Neural progenitor cell (in vitro differentiated cells): ENCODE data around the gene SAP30L.

ENCODE experiments used
- CTCF ChIP-seq: fragments of 200-600 bp; sonication (generic); IDR thresholded peaks from 2 replicates; pipeline ENCODE4 v1.5.1; 2017; ENCODE audit warnings: antibody characterized with exemption, mild to moderate bottlenecking
- EZH2 ChIP-seq: fragments of 200-600 bp; sonication (generic); IDR thresholded peaks from 2 replicates; pipeline ENCODE4 v1.6.1; 2017; ENCODE audit warnings: antibody characterized with exemption, mild to moderate bottlenecking, moderate library complexity
- EZH2phosphoT487 ChIP-seq: fragments of 200-600 bp; sonication (generic); IDR thresholded peaks from 2 replicates; pipeline ENCODE4 v1.6.1; 2017; ENCODE audit warnings: antibody characterized with exemption

- TF ChIP-seq EZH2 (no peak), CTCF (no peak), EZH2phosphoT487 (no peak)
Observed at GRCh38 chr5:154428208-154428607, 17.6 kb upstream of the SAP30L start.
